AG09309 (cell line): ENCODE measurements around the gene HIBCH.
"Not testable (repeated sequence)": the region's sequence is repeated elsewhere in the genome, so short reads cannot be mapped to it uniquely, and the experiment has no call there.

ENCODE experiments used
- DNase-seq: peaks from one replicate; pipeline ENCODE4 v3.0.0-alpha.2; 2010; ENCODE audit warnings: low read depth
- H3K4me3 ChIP-seq: 2 replicates; pipeline ENCODE4 v1.5.1; 2011; ENCODE audit warnings: mild to moderate bottlenecking, low read depth, low read length, moderate library complexity; ENCODE audit not compliant: control insufficient read depth
- CTCF ChIP-seq: IDR thresholded peaks from 2 replicates; pipeline ENCODE4 v1.5.1; 2011; ENCODE audit warnings: mild to moderate bottlenecking, low read depth, low read length, inconsistent platforms; ENCODE audit not compliant: insufficient read depth, control insufficient read depth; ENCODE audit errors: missing control alignments

HIBCH gene

GRCh38 chr2:190283783-190284182 is 35.8 kb downstream of the HIBCH start:
- peak; percentile 21 for DNase-seq
- no peak for TF ChIP-seq CTCF
- H3K4me3 ChIP-seq: no peak overlapping the region

- TF ChIP-seq CTCF: no peak
- DNase-seq: no peak
- H3K4me3 ChIP-seq: no peak overlapping the region
Observed at GRCh38 chr2:190280565-190281350, 38.9 kb downstream of the HIBCH start.

- H3K4me3 ChIP-seq, DNase-seq: not testable (repeated sequence)
Observed at GRCh38 chr2:190279256-190280134, 40.1 kb downstream of the HIBCH start.

- peak; percentile 60 for TF ChIP-seq CTCF
- peak; percentile 10 for DNase-seq
- H3K4me3 ChIP-seq: no peak overlapping the region
Observed at GRCh38 chr2:190277234-190278112, 42.2 kb downstream of the HIBCH start.

- no peak for TF ChIP-seq CTCF
- no peak for DNase-seq
- H3K4me3 ChIP-seq: no peak overlapping the region
Observed at GRCh38 chr2:190272457-190272842, 47.2 kb downstream of the HIBCH start.

- no peak overlapping the region for H3K4me3 ChIP-seq
- DNase-seq: no peak
- no peak for TF ChIP-seq CTCF
Observed at GRCh38 chr2:190271783-190272456, 47.7 kb downstream of the HIBCH start.
